ENCODE data around the gene MBTD1.

MBTD1 gene

GRCh38 chr17:51144266-51145022, 115.4 kb downstream of the MBTD1 start:
- TF ChIP-seq, protein P1, sequence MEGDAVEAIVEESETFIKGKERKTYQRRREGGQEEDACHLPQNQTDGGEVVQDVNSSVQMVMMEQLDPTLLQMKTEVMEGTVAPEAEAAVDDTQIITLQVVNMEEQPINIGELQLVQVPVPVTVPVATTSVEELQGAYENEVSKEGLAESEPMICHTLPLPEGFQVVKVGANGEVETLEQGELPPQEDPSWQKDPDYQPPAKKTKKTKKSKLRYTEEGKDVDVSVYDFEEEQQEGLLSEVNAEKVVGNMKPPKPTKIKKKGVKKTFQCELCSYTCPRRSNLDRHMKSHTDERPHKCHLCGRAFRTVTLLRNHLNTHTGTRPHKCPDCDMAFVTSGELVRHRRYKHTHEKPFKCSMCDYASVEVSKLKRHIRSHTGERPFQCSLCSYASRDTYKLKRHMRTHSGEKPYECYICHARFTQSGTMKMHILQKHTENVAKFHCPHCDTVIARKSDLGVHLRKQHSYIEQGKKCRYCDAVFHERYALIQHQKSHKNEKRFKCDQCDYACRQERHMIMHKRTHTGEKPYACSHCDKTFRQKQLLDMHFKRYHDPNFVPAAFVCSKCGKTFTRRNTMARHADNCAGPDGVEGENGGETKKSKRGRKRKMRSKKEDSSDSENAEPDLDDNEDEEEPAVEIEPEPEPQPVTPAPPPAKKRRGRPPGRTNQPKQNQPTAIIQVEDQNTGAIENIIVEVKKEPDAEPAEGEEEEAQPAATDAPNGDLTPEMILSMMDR (IDR thresholded peaks at IDR 0.05; ENCODE audit: control insufficient read depth, insufficient read depth, low read depth, low read length, missing control alignments): no peak
- DNase-seq (ENCODE audit: low read depth): no peak
- H3K4me3 ChIP-seq (ENCODE audit: control insufficient read depth, low read depth, low read length): no peak overlapping the region

GRCh38 chr17:51142597-51142996, 117.3 kb downstream of the MBTD1 start:
- no peak overlapping the region for H3K4me3 ChIP-seq (ENCODE audit: control insufficient read depth, low read depth, low read length)
- TF ChIP-seq, protein P1 (IDR thresholded peaks at IDR 0.05; ENCODE audit: control insufficient read depth, insufficient read depth, low read depth, low read length, missing control alignments): no peak
- no peak for DNase-seq (ENCODE audit: low read depth)

- DNase-seq (ENCODE audit: low read depth): no peak
- no peak overlapping the region for H3K4me3 ChIP-seq (ENCODE audit: control insufficient read depth, low read depth, low read length)
- TF ChIP-seq, protein P1 (IDR thresholded peaks at IDR 0.05; ENCODE audit: control insufficient read depth, insufficient read depth, low read depth, low read length, missing control alignments): no peak
These were observed 123.9 kb downstream of the MBTD1 start for GRCh38 chr17:51135956-51136355.

GRCh38 chr17:51133365-51133764, 126.5 kb downstream of the MBTD1 start:
- TF ChIP-seq, protein P1 (IDR thresholded peaks at IDR 0.05; ENCODE audit: control insufficient read depth, insufficient read depth, low read depth, low read length, missing control alignments): no peak
- H3K4me3 ChIP-seq (ENCODE audit: control insufficient read depth, low read depth, low read length): no peak overlapping the region
- DNase-seq (ENCODE audit: low read depth): no peak

DNA sequence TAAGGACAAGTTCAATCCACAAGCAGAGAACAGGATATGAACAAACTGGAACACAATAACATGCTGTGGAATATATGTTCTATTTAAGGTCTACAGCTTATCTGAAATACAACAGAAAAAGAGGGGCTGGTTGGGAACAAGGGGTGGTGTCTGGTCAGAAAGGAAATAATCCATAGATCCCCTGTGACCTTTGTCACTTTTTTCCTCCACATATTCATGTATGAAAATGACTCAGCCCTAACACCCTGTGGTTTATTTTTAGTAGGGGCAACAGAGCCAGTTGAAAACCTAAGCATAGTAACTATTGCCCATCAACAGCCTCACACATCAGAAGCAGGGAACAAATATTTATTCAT, 126.9 kb downstream of the MBTD1 start:
- no peak overlapping the region for H3K4me3 ChIP-seq (ENCODE audit: control insufficient read depth, low read depth, low read length)
- TF ChIP-seq, protein P1 (IDR thresholded peaks at IDR 0.05; ENCODE audit: control insufficient read depth, insufficient read depth, low read depth, low read length, missing control alignments): no peak
- no peak for DNase-seq (ENCODE audit: low read depth)

DNA sequence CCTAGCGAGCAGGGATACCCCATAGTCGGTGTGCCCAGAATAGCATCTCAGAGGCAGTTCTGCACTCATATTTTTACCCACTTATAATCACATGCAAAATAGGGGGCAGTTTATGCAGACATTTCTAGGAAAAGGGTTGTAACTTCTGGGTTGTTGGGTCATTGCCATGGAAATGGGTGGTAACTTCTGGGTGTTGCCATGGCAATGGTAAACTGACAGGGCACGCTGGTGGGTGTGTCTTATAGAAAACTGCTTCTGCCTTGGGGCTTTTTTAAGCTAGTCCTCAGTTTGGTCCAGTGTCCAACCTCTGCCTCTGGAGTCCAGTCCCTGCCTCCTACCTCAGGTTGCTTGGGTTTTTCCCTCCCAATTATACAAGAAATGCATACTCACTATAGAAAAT, 131.8 kb downstream of the MBTD1 start:
- no peak overlapping the region for H3K4me3 ChIP-seq (ENCODE audit: control insufficient read depth, low read depth, low read length)
- TF ChIP-seq, protein P1 (IDR thresholded peaks at IDR 0.05; ENCODE audit: control insufficient read depth, insufficient read depth, low read depth, low read length, missing control alignments): no peak
- DNase-seq (ENCODE audit: low read depth): no peak

Data from AG09309 (cell line).